SH-SY5Y (cell line): ENCODE data around the gene NLRC3.

ENCODE experiments used
- GATA2 ChIP-seq: IDR thresholded peaks from 2 replicates; pipeline ENCODE4 v1.6.1; 2011; ENCODE audit warnings: mild to moderate bottlenecking, low read depth, low read length
- GATA3 ChIP-seq: IDR thresholded peaks from 2 replicates; pipeline ENCODE4 v1.6.1; 2011; ENCODE audit warnings: low read depth, mild to moderate bottlenecking, low read length, moderate library complexity

The NLRC3 gene

DNA sequence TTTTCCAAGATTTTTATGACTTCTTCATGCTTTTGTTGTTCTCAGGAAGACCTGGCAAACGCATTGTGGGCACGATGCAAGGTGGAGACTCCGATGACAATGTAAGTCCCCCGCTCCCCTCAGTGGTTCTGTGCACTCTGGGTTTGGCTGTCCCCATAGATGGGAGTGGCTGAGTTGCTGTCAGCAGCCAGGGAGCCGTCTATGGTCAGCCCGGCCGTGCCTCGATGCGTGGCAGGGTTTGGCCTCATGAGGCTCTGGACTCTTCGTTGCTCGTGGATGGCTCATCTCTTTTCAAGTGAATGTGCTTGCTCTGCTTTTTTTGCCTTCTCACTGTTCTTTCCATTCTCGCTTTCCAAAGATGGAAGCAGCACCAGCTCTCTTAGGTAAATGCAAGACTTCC is 44.5 kb downstream of the NLRC3 start:
- TF ChIP-seq GATA2 (no peak), GATA3 (no peak)

DNA sequence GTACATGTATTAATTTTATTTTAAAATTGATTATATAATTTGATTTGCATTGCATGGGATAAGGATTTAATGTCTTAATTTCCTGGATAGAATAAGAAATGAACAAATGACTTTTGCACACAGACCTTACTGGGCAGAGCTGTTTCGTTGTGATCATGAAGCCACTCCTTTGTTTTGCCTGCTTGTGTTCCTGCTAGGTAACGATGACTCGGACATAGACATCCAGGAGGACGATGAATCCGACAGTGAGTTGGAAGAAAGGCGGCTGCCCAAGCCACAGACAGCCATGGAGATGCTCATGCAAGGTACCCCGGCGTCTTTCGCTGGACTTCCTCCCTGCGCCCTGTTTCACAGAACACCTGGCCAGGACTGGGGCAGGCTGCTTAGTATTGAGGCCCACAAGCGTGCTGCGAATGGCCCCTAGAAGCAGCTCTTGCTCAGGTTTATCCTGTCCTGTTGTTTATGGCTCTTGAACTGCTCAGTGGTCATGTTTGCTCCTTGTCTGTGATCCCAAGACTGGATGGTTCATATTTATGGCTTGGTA is 46.8 kb downstream of the NLRC3 start:
- TF ChIP-seq GATA3 (no peak), GATA2 (no peak)

DNA sequence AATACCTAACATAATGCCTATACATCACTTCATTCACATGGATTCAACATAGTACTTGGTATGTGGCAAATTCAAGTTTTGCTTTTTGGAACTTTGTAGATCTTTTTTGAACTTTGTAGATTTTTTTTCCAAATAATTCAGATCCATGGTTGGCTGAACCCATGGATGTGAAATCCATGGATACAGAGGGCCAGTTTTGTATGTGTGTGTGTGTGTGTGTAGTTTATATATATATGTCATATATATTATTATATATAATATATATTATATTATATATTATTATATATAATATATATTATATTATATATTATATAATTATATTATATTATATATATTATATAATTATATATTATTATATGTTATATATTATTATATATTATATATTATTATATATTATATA is 48.0 kb downstream of the NLRC3 start:
- TF ChIP-seq GATA3: no peak
- TF ChIP-seq GATA2: no peak

DNA sequence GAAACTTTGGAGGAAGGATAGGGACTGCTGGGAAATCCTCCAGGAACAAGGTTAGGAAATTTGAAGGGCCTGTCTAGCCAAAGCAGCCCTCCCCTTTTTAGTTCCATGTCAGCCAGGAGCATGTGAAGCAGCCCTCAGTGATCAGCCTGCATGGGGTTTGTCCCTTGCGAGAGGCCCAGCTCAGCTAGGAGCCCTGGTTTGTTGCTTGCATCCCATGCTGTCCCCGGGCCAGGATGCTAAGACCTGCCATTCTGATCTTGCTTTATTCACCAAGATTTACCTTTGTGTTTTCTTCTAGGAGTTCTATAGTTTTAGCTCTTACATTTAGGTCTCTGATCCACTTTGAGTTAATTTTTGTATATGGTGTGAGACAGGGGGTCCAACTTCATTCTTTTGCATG is 48.8 kb downstream of the NLRC3 start:
- no peak for TF ChIP-seq GATA2
- TF ChIP-seq GATA3: no peak

DNA sequence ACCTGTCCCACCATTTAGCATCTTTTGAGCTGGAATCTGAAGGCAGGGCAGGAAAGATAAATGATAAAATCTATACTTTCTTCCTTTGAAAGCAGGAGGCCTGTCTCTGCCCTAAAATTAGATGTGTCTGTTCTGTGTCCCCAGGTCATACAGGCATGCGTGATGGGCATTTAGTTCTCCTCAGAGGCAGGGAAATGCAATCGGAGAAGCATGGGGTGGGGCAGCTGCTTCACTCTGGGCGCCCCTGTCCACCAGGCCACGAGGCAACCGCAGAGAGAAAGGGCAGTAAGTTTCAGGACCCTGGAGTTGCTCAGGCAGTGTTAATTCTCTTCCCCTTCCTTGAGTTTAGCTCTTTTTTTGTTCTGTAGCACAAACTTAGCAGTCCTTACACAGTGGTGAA is 51.3 kb downstream of the NLRC3 start:
- TF ChIP-seq GATA2 (no peak), GATA3 (no peak)

DNA sequence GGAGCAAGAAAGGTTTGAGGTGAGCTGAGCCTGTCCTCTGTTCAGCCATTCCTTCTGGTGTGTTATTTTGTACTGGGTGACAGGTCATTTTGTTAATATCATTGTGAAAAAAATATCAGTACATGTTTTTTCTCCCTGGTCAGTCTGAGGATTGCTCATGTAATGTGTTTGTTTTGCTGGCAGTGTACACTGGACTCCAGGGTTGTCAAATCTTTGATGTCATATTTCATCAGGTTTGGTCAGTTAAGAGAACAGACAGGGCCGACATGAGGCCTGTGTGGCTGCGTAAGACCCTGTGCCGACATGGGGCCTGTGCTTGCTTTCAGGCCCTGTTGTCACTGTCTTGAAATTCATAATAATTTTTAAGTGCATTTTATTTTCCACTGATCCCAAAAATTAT is 53.9 kb downstream of the NLRC3 start:
- no peak for TF ChIP-seq GATA3
- no peak for TF ChIP-seq GATA2

DNA sequence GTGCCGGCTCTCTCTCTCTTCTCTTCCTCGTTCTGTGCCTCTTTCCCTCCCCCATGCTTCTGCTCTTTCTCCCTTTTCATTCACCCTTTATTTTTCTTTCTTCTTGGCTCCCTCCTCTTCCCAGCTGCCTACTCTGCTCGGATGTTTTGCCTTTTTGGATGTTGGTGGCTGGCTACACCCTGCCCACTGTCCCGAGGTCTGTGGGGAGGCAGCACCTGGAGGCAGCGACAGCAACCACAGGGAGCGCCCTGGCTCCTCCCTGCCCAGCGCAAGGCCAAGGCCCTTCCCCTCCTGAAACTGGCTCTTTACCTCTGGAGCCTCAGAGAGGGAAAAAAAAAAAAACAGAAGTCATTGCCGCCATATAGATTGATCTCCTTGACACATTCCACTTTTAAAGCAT is 56.4 kb downstream of the NLRC3 start:
- TF ChIP-seq GATA2 (no peak), GATA3 (no peak)

DNA sequence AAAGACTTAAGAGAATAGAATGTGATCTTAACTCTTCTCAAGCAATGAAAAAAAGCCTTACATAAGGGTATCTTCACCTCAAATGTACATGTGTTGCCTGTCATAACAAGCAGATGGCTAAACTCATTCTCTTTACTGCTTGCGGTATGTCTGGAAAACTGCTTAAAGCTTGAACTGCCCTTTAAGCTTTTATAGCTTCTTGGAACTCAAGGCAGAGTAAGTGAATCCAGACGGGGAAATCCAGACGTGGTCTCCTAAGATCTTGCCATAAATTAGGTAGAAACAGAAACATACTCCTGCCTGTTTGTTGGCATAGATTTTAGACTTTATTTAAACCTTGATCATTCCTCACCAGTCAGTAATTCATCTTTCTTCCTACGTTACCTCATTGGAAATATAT is 56.8 kb downstream of the NLRC3 start:
- no peak for TF ChIP-seq GATA3
- no peak for TF ChIP-seq GATA2

DNA sequence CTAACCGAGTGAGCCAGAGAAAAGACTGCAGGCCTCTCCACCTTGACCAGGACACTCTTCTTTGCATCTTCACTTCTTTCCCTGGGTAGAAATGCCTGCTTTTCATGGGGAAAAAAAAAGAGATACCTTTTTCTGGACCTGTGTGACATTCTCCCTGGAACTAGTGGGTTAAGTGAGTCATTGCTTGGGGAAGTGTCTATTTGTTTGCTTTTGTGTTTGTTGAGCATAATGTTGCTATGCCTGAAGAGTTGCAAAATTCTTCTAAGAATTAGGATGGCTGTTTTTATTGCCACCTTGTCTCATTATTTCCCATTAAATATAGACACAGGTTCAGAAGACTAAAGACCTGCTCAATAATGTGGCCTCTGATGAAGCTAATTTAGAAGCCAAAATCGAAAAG is 57.6 kb downstream of the NLRC3 start:
- no peak for TF ChIP-seq GATA2
- no peak for TF ChIP-seq GATA3

DNA sequence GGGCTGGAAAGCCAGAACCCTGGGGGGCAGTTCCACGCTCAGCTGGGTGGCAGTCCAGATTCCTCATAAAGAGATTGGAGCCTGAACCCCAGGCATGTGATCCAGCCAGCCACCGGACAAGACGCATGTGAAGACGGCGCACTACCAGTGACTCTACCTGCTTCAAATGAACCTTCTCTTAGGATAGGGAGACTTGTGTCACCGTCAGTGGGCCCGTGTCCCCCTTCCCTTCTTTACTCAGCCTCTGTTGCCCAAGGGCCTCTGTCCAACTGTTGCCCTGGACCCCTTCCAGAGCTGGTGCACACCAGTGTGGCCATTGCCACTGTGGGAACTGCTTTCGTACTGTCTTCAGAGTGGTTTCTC is 58.2 kb downstream of the NLRC3 start:
- TF ChIP-seq GATA2: no peak
- no peak for TF ChIP-seq GATA3

DNA sequence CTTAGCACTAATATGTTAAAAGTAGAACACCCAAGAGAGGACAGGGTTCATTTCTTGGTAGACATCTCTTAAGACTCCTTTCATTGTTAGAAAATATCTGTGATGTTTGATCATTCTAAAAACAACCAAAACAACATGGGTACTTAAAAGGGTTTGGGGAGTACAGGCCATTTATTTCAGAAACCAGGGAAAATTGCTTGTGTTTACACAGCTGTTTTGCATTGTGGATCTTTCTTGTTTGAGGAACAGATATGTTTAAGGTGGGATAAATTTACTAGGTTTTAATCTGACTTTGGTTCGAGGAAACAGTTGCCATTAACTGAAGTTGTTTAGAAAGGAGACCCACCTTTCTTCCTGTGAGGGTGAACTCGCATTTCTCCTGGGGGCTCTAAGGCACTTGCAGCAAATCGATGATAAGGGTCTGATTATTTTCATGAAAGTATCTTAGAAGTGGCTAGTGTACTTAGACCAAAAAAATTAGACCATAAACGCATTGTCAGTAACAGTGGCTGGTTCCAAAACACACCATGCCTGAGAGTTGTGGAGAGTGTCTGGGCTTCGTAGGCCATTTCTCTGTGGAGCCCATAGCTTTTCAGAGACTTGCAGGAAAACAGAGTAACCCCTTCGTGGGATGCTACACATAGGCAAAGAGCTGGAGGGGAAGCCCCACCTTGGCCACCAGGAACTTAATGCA is 58.8 kb downstream of the NLRC3 start:
- no peak for TF ChIP-seq GATA3

DNA sequence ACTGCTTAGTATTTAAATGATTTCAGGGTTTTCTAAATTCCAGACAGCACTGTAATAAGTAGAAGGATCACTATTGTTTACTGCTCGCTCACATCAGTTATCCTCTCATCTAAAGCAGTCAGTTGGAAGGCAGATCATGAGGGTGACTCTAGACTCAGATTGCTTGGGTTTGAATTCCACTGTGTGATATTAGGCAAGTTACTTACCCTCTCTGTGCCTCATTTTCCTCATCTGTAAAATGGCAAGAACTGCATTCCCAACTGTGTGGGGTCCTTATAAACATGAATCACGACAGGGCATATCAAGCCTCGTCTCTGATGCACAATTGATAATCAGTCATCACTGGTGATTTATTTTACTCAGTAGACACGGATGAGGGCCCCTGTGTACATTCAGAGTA is 61.3 kb downstream of the NLRC3 start:
- TF ChIP-seq GATA3 (no peak), GATA2 (no peak)

DNA sequence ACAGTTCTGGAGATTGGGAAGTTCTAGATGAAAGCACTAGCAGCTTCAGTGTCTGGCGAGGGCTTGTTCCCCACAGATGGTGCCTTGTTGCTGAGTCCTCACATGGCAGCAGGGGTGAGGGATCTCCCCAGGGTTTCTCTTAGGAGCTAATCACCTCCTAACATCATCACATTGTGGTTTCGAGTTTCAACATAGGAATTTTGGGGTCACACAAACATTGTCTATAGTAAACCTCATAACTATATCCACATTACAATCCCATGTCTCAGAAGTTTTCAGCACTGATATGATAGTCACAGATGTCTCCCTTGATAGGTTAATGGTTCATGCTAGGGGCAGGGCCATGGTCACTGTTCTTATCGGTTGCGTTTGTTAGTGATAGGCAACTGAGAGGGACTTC is 62.6 kb downstream of the NLRC3 start:
- no peak for TF ChIP-seq GATA2
- no peak for TF ChIP-seq GATA3

DNA sequence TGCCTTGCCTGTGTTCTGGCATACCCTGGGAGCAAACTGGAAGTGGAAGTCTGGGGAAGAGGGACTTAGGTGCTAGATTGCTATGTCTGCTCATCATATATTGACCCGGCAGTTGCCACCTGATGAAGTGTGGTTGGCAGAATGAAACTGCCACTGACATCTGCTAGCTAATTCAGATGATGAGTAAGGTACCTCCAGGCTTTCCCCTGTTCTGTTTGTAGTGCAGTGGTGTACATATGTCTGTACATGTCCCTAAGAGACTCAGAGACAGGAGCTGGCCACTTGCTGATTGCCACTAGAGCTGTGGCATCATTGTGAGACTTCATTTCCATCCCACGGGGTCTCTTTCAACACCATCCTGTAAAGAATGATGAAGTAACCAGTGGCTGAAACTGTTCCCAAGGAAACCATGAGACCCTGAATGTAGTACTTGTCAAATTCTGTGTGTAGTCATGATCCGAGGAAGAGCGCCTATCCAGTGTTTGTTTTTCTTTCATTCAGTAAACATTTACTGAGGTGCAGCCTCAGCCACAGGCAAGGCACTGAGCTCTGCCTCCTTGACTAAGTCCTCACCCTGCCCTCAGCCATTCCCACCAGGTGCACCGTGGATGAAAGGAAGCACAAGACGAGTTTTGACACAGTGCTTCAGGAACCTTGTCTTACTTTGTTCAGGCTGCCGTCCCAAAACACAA is 63.2 kb downstream of the NLRC3 start:
- TF ChIP-seq GATA2 (no peak), GATA3 (no peak)

DNA sequence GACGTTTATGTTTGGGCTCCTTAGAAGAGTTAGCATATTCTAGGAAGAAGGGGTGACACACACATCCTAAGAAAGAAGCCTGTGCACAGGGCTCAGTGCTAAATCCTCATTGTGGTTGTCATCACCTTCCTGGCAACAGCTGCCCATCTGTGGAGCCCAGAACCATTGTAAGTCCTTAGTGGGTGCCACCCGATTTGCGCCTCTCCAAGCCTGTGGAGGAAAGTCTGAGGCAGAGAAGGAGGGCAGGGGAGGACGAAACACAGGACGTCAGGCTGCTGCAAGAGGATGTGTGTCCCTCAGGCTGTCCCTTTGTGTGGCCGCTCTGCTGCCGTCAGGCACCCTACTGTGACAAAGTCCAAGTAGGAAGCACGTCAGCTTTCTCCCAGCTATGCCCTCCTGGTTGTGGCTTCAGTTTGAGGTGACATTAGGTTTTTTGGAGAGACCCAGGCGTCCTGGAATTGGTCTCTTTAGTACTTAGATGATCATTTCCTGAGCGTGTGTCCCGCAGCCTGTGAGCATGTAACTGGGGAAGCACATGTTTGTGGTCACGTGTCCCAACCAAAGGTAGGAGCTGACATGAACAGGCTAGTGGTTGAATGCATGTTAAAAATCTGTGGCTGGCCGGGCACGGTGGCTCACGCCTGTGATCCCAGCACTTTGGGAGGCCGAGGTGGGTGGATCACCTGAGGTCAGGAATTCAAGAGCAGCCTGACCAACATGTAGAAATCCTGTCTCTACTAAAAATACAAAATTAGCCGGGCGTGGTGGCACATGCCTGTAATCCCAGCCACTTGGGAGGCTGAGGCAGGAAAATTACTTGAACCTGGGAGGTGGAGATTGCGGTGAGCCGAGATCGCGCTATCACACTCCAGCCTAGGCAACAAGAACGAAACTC is 65.7 kb downstream of the NLRC3 start:
- no peak for TF ChIP-seq GATA3

DNA sequence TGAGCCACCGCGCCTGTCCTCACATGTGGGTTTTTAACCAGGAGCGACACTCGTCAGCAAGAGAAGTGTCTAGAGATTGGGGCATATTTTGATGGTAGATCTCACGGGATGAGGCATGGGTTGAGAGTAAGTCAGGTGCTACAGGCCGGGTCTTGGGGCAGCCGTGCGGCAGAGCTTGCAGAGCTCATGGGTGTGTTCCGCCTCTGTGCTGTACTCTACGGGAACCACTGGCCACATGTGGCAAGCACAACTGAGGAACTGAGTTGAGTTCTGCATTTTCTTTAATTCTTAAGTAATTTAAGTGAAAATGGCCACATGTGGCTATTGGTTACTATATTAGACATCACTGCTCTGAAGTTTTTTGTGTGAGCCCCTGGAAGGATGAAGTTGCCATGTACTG is 66.8 kb downstream of the NLRC3 start:
- TF ChIP-seq GATA3: no peak
- TF ChIP-seq GATA2: no peak
